ENCODE data around the gene PIGU. TPM values are rescaled to one million over a fixed set of nuclear protein-coding genes. Genes with fewer than 3 reads are reported as not detected.

The PIGU gene
- total and polyA plus RNA-seq, 5 donors from 2014 or later, result 9.7 to 44.6 (median 35.5) TPM

GRCh38 chr20:34512266-34512954 lies 164.5 kb downstream of the PIGU start:
- H3K4me3 Mint-ChIP-seq, result peak overlapping the region in 3 of 4 donors; percentile 2 to 84 (median 83)
- ATAC-seq (ENCODE audit: low read depth in 2 of 2), result no peak
- Histone ChIP-seq H3K4me3 (ENCODE audit: low read depth, low read length) (no peak overlapping the region), H3K27me3 (ENCODE audit: control insufficient read depth, insufficient read depth, low read length) (no peaks in the 10 kb centered on the region), H3K27ac (ENCODE audit: insufficient read depth, low read length, poor library complexity, severe bottlenecking) (peak overlapping the region; percentile 65), H3K4me1 (ENCODE audit: control insufficient read depth, insufficient read depth, low read length, poor library complexity, severe bottlenecking) (peaks cover 22% of the 10 kb centered on the region), H3K9me3 (ENCODE audit: control insufficient read depth in 2 of 2, low read length in 2 of 2) (no peaks in the 10 kb centered on the region), H3K36me3 (ENCODE audit: control insufficient read depth, insufficient read depth, low read length) (peaks cover 30% of the 10 kb centered on the region)
- peaks cover 11% of the 10 kb centered on the region for H3K36me3 Mint-ChIP-seq
- no peaks in the 10 kb centered on the region for H3K9me3 Mint-ChIP-seq
- no peak for DNase-seq
- H3K27me3 Mint-ChIP-seq, result no peaks in the 10 kb centered on the region
- peak overlapping the region; percentile 52 to 87 (median 80) for H3K27ac Mint-ChIP-seq
- H3K4me1 Mint-ChIP-seq, result peaks cover 16 to 43% (median 33%) of the 10 kb centered on the region in 4 donors

- Mint-ChIP-seq H3K4me3 (peak overlapping the region in 1 of 4 donors; percentile 84), H3K36me3 (peaks cover 11% of the 10 kb centered on the region), H3K27ac (peak overlapping the region in 2 of 3 donors; percentile 74 to 80), H3K9me3 (no peaks in the 10 kb centered on the region), H3K27me3 (no peaks in the 10 kb centered on the region), H3K4me1 (peaks cover 17 to 40% (median 31%) of the 10 kb centered on the region in 4 donors)
- Histone ChIP-seq H3K4me1 (ENCODE audit: control insufficient read depth, insufficient read depth, low read length, poor library complexity, severe bottlenecking) (peaks cover 18% of the 10 kb centered on the region), H3K9me3 (ENCODE audit: control insufficient read depth in 2 of 2, low read length in 2 of 2) (no peaks in the 10 kb centered on the region), H3K27me3 (ENCODE audit: control insufficient read depth, insufficient read depth, low read length) (no peaks in the 10 kb centered on the region), H3K36me3 (ENCODE audit: control insufficient read depth, insufficient read depth, low read length) (peaks cover 30% of the 10 kb centered on the region), H3K27ac (ENCODE audit: insufficient read depth, low read length, poor library complexity, severe bottlenecking) (no peak overlapping the region), H3K4me3 (ENCODE audit: low read depth, low read length) (no peak overlapping the region)
- DNase-seq (no peak), ATAC-seq (ENCODE audit: low read depth in 2 of 2) (no peak)
These were observed 165.0 kb downstream of the PIGU start for GRCh38 chr20:34511891-34512265.

DNA sequence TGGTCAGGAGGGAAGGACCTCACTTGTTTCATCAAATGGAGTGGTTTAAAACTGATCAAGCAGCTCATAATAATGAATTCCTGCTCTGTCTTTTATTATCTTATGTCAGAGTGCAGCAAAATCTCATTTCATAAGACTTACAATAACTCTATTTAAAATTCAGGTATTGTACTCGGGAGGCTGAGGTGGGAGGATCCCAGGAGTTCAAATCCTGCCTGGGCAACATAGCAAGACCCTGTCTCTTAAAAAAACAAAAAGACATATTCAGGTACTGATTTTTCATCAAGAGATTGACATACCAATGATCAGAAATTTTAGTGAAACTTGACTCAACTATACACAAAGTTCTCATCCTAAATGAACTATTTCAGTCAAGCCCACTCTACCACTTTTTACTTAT lies 166.3 kb downstream of the PIGU start:
- H3K36me3 ChIP-seq (ENCODE audit: control insufficient read depth, insufficient read depth, low read length), result peaks cover 35% of the 10 kb centered on the region
- Mint-ChIP-seq H3K4me1 (peaks cover 20 to 37% (median 28%) of the 10 kb centered on the region in 4 donors), H3K27me3 (no peaks in the 10 kb centered on the region), H3K9me3 (no peaks in the 10 kb centered on the region), H3K4me3 (no peak overlapping the region), H3K36me3 (peaks cover 18% of the 10 kb centered on the region), H3K27ac (peak overlapping the region in 2 of 3 donors; percentile 8 to 41)
- ATAC-seq (ENCODE audit: low read depth in 2 of 2) (no peak), DNase-seq (no peak)
- H3K4me1 ChIP-seq (ENCODE audit: control insufficient read depth, insufficient read depth, low read length, poor library complexity, severe bottlenecking), result peaks cover 14% of the 10 kb centered on the region
- H3K27ac ChIP-seq (ENCODE audit: insufficient read depth, low read length, poor library complexity, severe bottlenecking), result no peak overlapping the region
- H3K4me3 ChIP-seq (ENCODE audit: low read depth, low read length), result no peak overlapping the region
- H3K27me3 ChIP-seq (ENCODE audit: control insufficient read depth, insufficient read depth, low read length), result no peaks in the 10 kb centered on the region
- no peaks in the 10 kb centered on the region for H3K9me3 ChIP-seq (ENCODE audit: control insufficient read depth in 2 of 2, low read length in 2 of 2)

Other genes with a start within 250 kb of the PIGU start
- 82.6 TPM for gene DYNLRB1, start 160.7 kb downstream of the PIGU start, total RNA-seq
- gene DYNLRB1, start 160.7 kb downstream of the PIGU start, polyA plus RNA-seq, result 100 to 1,000 TPM; 317 to 369 (median 354) TPM
- 23.9 TPM for gene MAP1LC3A, start 118.4 kb downstream of the PIGU start, total RNA-seq
- 10 to 100 TPM in 1 of 4 donors, 1 to 10 TPM in 3; 3.9 to 11.5 (median 5.4) TPM for gene MAP1LC3A, start 118.4 kb downstream of the PIGU start, polyA plus RNA-seq
- gene TP53INP2, start 27.3 kb upstream of the PIGU start, total RNA-seq, result 60.9 TPM
- gene TP53INP2, start 27.3 kb upstream of the PIGU start, polyA plus RNA-seq, result under 1 TPM; 0.37 to 0.77 (median 0.47) TPM
- gene NCOA6, start 148.6 kb upstream of the PIGU start, total RNA-seq, result 31.5 TPM
- gene NCOA6, start 148.6 kb upstream of the PIGU start, polyA plus RNA-seq, result 1 to 10 TPM; 1.7 to 4.0 (median 3.5) TPM
- 20.9 TPM for gene GGT7, start 195.8 kb upstream of the PIGU start, total RNA-seq
- 1 to 10 TPM; 3.9 to 6.9 (median 5.4) TPM for gene GGT7, start 195.8 kb upstream of the PIGU start, polyA plus RNA-seq
- 8.8 TPM for gene ACSS2, start 199.5 kb upstream of the PIGU start, total RNA-seq
- 10 to 100 TPM in 3 of 4 donors, 1 to 10 TPM in 1; 8.8 to 14.1 (median 12.8) TPM for gene ACSS2, start 199.5 kb upstream of the PIGU start, polyA plus RNA-seq